NCI-H1105 (cell line): Measurements from ENCODE around the gene RETSAT.
"Not testable (repeated sequence)": the region's sequence is repeated elsewhere in the genome, so short reads cannot be mapped to it uniquely, and the experiment has no call there.

Source experiments
- DNase-seq: peaks from one replicate; lab custom pipeline; 2025; lab: John Stamatoyannopoulos, UW

The RETSAT gene

DNA sequence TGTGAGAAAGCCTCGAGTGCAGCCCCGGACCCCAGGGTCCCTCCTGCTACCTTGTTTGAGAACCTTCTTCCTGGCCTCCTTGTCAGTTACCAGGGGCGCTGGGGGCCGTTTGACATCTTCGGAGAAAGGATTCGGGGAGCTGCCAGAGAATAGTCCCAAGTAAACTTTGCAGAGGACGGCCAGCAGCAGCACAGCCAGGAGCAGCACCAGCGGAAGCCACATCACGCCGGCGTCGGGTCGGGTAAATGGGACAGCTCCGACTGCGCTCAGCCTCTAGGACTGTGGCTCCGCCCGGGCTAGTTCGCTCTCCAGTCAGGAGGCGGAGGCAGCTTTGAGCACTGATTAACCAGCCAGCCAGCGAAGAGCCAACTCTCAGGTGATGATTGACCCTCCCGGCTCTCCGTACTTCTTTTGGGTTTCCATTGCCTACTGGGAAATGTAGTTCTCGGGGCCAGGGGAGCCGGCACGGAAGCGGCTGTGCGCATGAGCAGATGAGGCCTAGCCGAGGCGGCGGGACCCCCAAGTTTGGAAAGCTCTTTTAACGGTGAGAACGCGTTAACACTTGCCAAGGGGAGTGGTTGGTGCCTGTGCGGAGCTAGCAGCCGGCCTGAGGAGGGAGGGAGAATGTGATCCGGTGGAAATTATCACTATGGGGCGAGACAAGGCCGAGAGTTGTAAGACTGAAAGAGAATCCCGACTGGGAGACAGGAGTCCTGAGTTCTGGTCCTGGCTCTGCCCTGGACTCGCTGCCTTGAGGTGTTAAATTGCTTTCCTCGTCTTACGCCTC is at the start of gene RETSAT, which contains the start of gene ELMOD3:
Gene RETSAT, minus strand, starts transcription at position 243 of the 787 bp plus-strand sequence. Its CDS starts 21 bp downstream, at position 222.
Gene ELMOD3, plus strand, starts transcription at position 484 of the 787 bp plus-strand sequence. CDS start 2,430 bp downstream, outside the sequence.
- peak; percentile 94 for DNase-seq

DNA sequence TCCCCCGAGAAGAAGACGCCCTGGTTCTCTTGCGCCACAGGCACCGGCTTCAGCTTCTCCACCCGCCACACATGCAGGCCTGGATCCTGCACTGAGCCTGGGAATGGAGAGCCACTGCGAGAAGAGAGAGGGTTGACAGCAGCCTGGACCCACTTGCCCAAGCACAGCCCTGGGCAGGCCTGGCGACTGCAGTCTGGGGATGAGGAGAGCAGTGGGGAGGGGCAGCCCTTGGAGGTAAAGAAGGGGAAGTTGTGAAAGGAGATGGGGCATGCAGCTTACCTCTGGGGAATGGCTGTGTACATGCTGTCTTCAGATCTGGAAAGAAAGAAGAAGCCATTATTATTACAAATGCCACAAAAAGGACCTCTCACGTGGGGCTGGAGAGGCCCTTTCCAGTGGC is 47.5 kb upstream of the RETSAT start:
- no peak for DNase-seq

DNA sequence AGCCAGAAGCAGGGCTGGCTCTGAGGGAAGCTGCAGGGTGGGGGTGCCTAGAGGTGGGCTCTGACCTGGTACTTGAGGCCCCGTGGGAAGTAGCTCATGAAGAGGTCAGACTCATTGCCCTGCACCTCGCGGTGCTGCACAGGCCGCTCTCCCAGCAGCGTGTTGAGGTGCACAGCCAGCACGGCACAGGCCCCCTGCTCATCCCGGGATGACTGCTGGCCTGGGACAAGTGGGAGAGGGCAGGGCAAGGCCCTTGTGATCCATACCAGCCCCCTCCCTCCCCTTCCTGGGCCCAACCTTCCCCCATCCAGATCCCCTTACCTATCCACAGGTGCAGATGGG is 47.1 kb upstream of the RETSAT start:
- DNase-seq: no peak

DNA sequence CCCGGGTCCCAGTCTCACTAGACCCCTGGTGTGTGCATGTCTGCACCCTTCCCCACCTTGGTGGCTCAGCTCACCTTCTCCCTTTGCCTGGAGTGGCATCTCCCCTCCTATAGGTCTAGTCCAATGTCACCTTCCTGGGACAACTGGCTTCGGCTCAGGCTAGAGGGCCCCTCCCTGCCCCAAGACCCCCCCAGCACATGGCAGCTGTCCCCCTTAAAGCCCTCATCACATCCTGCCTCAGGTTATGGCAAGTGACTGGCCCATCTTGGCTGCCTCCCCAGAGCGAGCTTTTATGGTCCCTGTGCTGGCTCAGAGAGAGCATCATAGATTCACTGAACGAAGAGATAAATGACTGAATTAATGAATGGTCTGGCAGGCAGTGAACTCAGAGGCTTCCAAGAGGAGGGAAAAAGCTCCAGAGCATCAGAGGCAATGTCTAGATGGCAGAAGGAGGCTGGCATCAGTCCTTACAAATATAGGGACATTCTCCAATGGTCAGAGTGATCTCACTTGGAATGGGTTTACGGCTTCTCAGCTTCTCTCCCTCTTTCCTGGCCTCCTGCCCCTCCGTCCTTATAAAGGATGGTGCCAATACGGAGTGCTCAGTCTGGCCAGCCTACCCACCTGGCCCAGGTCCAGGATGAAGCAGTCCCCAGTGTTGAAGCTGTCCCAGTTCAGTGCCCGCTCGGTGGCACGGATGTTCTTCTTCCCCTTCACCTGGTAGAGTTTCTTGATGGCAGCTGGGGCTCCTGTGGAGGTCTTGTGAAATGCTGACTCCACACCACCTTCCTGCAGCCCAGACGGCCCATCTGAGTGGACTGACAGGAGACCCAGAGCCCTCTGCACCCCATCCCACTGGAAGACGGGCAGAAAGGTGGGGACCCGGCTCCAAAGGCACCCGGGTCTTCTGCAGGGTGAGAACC is 46.5 kb upstream of the RETSAT start:
- no peak for DNase-seq

DNA sequence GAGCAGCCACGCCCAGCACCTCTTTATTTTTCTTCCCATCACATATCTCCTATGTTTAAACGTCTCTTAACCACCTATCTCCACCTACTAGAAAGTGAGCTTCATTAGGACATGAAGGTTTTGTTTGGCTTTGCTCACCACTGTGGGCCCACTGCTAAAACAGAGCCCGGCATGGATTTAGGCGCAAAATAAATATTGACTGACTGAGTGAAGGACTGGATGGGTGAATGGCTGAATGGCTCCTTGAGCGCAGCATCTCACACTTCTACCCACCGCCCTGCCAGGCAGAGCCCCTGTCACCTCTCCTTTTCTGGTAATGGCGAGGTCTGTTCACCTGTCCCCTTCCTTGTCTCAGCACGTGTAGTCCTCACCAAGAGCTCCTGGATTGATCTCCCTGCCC is 45.7 kb upstream of the RETSAT start:
- DNase-seq: no peak

DNA sequence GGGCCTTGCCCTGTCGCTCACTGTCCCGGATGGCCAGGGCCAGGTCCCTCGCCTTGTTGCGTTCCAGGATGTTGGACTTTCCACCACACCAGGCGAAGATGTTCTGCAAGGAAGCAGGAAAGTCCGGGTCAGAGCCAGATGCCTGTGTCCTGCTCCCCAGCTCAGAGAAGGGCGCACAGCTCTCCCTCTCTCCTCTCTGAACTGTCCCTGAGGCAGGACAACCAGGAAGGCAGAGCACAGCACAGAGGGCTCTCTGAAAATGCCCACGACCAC is 44.8 kb upstream of the RETSAT start:
- no peak for DNase-seq

DNA sequence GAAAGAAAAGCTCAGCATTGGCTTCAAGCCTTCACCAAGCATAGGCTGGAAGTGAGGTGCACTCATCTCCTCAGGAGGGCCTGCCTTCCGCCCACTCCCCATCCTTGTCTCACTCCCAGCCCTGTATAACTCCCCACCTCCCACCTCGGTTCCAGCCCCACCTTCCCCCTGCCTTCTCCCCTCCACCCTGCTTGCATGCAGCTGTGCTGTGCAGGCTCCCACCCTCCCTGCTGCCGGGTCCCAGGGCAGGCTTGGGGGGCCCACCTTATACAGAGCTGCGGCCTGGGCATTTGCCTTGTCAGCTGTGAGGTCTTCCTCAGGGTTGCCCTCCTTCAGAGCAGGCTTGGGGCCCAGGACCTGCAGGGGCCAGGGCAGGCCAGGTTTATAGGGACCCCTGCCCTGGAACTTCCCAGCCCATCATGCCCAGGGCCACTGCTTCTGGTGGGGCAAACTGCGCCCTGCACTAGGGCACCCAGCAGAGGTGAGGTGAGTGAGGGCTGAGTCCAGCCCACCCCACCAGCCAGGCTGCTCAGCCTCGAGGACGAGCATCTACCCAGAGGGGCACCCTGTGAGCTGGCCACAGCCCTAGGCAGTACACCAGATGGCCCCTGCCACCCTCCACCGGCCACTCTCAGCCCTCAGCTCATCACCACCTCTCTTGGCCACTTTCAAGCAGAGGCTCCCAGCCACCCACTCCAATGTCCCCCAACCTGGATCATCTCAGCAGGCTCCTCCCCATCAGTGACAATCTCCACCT is 44.3 kb upstream of the RETSAT start:
- no peak for DNase-seq

DNA sequence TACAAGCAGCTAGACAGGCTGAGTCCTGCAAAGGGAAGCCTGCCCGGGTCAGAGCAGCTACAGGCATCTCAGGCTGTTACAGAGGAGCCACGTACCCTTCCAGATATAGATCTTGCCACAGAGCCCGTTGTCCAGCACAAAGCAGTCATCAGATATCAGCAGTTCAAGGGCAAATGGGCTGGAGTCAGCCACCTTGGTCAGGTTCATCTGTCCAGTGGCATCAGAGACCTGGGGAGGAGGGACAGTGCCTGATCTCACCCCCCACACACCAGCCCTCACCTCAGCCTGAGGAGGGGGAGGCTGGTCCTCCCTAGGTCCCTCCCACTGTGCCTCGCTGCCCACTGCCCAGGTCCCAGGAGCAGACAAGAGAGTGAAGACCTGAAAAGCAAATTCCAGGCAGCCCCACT is 43.6 kb upstream of the RETSAT start:
- no peak for DNase-seq

DNA sequence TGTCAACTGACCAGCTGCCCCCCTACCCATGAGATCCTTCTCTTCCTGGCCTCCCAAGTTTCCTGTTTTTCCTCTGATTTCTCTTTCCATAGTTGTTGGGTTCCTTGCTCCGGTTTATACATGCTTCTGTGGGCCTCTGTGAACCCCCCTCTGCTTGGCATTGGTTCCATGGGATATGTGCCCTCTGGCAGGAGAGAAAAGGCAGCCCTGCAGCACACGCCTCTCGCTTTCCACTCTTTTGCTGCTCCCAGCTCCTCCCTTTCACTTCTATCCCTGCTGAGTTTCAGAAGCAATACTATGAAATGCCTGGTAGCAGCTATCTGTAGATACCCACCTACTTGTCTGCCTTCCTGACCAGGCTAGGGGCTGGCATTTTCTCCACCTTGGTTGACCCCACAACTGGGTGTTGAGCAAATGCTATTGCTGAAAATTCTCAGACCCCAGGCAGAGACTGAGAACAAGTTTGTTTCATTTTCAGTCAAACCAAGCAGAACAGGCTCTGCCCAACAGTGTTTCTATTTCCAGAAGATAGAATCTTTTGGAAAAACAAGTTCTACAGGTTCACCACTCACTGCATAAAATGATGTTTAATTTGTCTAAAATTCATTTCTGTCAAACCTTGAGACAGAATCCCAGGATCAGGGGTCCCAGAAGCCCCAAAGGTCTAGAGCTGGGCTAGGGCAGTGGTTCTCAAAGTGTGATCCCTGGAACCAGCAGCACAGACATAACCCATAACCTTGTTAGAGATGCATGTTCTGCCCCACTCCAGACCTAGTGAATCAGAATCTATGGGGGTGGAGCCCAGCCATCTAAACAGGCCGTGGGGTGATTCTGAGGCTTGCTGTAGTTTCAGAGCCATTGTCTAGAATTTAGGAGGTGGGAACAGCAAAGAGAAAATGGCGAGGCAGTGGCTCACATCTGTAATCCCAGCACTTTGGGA is 42.5 kb upstream of the RETSAT start:
- no peak for DNase-seq

DNA sequence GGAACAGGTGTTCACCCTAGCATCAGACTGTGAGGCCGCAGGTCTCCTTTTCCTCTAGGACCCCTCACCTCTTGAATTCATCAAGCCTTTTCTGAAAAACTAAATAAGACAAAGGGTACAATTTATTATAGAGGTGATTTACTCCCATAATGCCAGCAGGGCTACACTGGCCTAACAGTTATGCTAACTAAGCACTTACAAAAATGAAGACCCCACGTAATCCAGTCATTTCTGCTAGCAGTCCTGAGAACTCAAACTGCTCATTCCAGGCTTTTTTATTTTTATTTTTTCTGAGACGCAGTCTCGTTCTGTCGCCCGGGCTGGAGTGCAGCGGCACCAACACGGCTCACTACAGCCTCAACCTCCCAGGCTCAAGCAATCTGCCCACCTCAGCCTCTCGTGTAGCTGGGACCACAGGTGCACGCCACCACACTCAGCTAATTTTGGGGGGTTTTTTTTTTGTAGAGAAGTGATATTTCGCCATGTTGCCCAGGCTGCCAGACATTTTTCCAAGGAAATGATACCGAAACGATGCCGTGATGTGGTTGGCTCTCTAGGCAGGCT is 41.7 kb upstream of the RETSAT start:
- no peak for DNase-seq

DNA sequence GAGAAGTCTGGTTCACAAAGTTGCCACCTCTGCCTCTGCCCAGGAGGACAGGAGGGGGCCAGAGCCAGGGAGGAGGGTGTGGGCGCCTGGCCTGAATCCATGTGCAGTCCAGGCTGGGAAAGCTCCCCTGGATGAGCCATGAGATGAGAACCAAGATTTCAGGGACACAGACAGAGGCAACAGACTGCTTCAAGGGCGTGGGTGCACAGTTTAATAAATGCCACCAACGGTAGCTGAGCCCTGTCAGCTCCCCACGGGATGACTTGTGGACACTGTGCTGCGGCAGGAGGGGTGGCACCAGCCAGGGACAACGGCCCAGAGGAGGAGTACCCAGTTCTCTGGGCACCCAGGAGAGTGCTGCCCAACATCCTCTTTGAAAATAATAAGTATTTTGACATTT is 40.6 kb upstream of the RETSAT start:
- no peak for DNase-seq

DNA sequence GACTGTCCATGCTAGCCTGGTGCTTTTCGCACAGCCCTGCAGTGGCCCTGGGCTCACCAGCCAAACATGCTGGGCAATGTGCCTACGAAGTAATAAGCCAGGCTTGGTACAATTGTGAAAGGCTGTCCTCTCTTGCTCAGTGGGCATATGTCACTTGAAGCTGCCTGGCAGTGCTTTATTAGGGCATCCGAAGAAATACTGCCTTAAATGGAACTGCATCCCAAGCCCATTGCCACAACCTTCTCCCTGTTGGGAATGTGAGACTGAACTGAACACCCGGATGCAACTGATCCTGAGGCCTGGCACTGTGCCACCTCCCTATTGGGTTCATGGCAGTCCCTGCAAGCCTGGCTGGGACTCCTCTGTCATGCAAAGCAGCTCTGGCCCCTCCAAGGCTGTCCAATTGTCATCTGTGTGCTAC is 39.9 kb upstream of the RETSAT start:
- DNase-seq: peak; percentile 3

DNA sequence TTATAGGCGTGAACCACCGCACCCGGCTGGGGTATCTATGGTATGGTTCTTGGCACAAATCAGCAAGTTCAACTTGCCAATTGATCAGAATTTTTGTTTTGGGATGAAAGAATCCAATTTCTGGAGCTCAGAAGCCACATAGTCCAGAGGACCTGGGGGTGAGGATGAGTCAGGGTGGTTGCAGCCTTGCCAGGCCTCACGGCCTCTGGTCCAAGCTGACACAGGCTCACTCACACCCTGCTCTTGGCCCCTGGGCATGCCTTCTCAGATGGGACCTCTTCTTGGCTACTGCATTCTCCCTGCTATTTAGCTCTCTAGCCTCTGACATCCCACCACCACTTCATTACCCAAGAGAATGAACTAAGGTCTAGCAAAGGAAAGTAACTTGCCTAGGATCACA is 39.5 kb upstream of the RETSAT start:
- no peak for DNase-seq

DNA sequence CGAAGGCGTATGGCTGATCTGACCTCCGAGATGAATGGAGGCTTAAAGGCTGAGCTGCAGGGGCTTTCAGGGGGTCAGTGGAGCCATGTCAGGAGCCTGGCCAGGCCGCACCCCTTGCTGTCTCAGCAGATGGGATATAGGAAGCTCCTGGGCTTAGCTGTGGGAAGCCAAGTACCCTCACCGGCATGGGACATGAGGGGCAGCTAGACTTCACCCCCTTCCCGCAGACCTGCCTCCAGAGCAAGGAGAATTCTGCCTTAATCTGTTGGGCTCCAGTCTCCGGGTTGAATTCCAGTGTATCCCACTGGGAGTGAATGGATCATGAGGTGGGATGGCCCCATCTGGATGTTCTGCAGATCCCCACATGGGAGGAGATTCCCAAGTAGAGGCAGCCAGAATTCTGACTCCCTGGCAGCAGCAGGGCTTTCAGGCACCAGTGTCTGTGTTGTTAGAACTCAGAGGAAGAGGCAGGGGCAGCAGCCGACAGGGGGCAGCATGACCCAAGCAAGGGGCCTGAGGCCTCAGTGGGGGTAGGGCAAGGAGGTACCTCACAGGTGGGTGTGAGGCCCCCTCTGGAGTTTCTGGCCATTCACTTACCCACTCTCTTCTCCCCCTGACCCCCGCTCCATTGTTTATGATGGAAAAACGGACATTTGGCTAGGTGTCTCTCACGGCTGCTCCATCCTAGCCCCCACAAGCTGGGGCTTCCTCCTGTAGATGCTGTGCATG is 36.8 kb upstream of the RETSAT start:
- no peak for DNase-seq

DNA sequence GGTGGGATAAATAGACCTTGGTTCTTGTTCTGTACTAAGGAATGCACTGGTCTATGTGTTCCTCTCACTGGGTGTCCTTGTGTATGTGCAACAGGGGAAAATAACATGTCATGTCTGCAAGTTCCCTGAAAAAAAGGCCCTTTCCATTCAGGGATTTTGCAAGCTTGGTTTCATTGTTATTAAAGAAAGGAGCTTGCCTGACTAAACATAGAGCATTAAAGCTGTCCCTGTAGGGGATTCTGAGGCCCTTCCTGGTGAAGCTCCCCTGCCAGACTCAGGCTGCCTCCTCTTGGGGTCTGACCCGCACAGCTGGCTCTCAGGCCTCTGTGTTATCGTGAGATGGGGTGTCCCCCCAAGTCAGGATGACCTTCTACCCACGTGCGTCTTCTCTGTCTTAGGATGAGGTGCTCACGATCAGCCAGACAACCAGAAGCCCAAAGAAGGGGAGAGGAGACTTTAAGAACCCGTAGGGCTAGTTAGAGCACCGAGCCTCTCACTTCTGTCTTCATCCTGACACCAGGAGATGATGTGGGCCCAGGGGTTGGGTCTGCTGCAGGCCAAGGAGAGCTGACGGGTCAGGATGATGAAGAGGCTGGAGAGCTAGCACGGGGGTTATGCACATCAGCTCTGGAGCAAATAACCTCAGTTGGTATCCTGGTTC is 34.7 kb upstream of the RETSAT start:
- no peak for DNase-seq

DNA sequence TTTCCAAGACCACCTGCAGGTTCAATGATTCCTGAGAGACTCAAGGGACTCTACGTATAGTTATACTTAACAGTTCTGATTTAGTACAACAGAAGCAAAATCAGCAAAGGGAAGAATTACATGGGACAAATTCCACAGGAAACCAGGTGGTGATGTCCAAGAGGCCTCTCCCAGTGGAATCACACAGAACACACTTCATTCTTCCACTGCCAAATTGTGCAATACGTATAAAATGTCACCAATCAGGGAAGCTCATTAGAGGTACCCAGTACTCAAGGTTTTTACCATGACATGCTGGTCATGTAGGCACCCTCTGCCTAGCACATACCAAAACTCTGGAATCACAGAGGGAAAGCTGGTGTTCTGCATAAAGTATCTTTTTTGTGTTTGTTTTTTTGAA is 33.4 kb upstream of the RETSAT start:
- DNase-seq: no peak

DNA sequence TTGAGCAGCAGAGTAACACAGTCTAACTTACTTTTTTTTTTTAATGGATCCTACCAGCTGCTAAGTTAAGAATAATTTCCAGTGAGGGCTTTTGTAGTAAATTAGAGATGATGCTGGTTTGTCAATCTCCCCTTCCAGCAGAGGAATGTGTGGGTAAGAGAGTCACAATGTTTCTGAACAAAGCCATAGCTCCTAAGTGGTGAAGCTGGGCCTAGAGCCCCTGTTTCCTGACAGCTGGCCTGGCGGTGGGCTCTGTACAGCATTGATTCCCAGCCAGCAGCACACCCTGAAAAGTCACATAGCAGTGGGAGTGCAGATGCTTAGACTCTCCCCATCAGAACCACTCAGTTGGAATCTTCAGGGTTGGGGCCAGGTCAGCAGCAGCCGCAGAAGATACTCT is 31.4 kb upstream of the RETSAT start:
- no peak for DNase-seq

DNA sequence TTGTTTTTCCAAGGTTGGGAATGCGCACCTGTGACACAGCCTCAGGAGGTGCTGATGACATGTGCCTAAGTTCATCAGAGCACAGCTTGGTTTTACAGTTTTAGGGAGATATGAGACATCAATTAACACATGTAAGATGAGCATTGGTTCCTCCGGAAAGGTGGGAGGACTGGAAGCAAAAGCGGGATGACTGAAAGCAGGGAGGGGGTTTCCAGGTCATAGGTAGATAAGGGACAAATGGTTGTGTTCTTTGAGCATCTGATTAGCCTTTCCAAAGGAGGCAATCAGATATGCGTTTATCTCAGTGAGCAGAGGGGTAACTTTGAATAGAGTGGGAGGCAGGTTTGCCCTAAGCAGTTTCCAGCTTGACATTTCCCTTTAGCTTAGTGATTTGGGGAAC is 29.5 kb upstream of the RETSAT start:
- no peak for DNase-seq

DNA sequence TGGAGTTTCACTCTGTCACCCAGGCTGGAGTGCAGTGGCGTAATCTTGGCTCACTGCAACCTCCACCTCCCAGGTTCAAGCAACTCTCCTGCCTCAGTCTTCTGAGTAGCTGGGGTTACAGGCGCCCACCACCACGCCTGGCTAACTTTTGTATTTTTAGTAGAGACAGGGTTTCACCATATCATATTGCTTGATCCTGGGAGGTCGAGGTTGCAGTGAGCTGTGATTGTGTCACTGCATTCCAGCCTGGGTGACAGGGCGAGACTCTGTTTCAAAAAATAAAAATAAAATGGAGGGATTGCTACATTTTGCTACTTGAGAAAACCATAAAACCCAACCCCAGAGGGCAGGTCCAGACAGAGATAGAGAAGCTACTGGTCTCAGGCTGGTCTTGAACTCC is 28.8 kb upstream of the RETSAT start:
- not testable (repeated sequence) for DNase-seq

DNA sequence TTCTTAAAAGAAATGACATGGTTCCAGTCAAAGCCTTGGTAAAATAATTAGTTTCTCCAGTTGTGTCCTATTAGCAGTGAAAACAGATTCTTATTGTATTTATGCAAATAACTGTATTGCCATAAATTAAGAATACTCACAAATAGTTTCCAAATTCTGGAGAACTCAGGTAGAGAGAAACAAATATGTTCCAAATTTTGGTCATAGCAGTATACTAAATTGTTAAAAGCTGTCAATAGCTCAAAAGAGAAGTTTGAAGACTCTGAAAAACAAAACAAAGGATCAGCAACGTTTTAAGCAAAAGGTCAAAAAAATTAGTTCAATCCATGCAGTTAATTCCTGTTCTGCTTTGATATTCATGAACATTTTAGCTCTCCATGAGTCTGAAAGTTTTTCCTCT is 25.7 kb upstream of the RETSAT start:
- no peak for DNase-seq
